ENCODE measurements around the gene MRPS18A. TPM values are rescaled to one million over a fixed set of nuclear protein-coding genes. Genes with fewer than 3 reads are reported as not detected.

Gene MRPS18A
- total and polyA plus RNA-seq, 2 of the 8 experiments (the other 6 are each of a cell fraction or from before 2014, with no cell fraction given): 48.3 to 121 TPM

DNA sequence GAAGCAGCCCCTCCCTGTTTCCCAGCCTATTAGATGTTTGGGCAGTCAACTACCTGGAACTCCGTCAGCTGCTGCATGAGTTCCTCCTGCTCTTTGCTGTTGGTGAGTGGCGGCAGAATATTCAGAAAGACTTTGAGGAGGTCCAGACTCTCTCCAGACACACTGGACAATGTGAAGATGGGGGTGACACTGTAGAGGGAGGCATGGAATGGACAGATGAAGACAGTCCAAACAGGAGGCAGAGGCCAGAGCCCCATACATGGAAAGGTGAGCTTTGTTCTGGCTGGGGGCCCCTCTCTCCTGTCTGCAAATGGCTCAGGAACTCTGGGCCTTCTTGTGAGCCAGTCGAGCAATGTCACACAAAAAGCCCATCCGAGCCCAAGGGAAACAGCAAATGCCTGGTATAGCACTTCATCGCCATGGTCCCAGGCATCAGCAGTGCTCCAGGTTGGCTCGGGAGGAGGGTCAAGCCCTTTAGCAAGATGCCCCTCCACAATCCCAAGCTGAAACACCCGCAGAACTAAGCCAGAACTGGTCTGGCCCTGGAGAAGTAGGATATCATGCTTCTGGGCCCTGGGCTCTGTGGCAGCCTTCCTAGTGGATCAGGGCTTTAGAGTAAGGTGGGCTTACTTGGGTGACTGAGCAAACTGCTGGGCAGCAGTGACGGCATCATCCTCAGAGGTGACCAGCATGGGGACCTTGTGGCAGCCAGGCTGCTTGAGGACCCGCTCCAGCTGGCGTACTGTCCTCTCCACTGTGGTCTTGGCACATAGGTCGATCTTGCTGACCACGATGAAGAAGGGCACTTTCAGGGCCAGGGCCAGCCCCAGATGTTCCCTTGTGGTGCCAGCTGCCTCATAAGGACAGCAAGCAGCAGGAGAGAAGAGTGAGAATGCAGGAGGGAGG lies 63.5 kb downstream of the MRPS18A start:
- Histone ChIP-seq H3K18ac (ENCODE audit: extremely low read depth, low read length) (no peak overlapping the region), H4K8ac (ENCODE audit: extremely low read depth, insufficient read depth, low read length) (no peak overlapping the region), H2AK5ac (ENCODE audit: low read depth, low read length) (no peak overlapping the region), H4K20me1 (replicated peaks in 1 of 2; ENCODE audit: control insufficient read depth in 1 of 2, insufficient read depth in 2 of 2, low read length in 2 of 2) (peaks cover 8 to 14% of the 10 kb centered on the region in 2 experiments), H3K27me3 (replicated peaks in 1 of 4; ENCODE audit: control insufficient read depth in 3 of 4, extremely low read depth in 1 of 4, insufficient read depth in 3 of 4, low read length in 3 of 4) (no peaks in the 10 kb centered on the region), H2BK120ac (replicated peaks; ENCODE audit: low read depth, low read length) (no peak overlapping the region), H2BK20ac (ENCODE audit: low read length) (no peak overlapping the region), H3K4me1 (replicated peaks in 1 of 4; ENCODE audit: control insufficient read depth in 3 of 4, insufficient read depth in 4 of 4, low read length in 3 of 4) (no peaks in the 10 kb centered on the region), H3K14ac (ENCODE audit: insufficient read length) (no peak overlapping the region), H3K9ac (replicated peaks in 1 of 4; ENCODE audit: extremely low read depth in 1 of 4, low read depth in 3 of 4, low read length in 3 of 4) (no peak overlapping the region), H4K5ac (ENCODE audit: insufficient read length, low read depth, low read length) (no peak overlapping the region), H2BK15ac (ENCODE audit: low read length) (no peak overlapping the region), H3K4ac (replicated peaks; ENCODE audit: insufficient read length, low read depth, low read length) (no peak overlapping the region), H3K36me3 (ENCODE audit: control insufficient read depth in 2 of 4, insufficient read depth in 4 of 4, low read length in 3 of 4) (peaks cover 36 to 71% (median 57%) of the 10 kb centered on the region in 4 experiments), H3K79me2 (ENCODE audit: control insufficient read depth in 1 of 2, insufficient read depth in 2 of 2, low read length in 2 of 2) (peaks cover 0 to 18% of the 10 kb centered on the region in 2 experiments; a peak in 2 of 4 replicates), H2BK12ac (ENCODE audit: low read depth, low read length) (no peak overlapping the region), H3K23me2 (ENCODE audit: low read depth, low read length) (peaks cover 3% of the 10 kb centered on the region), H4K91ac (replicated peaks; ENCODE audit: insufficient read length, low read length) (no peak overlapping the region), H3K23ac (ENCODE audit: insufficient read length) (no peak overlapping the region), H3K79me1 (ENCODE audit: low read depth, low read length) (peaks cover 8% of the 10 kb centered on the region), H2BK5ac (ENCODE audit: low read depth, low read length) (no peak overlapping the region), H3K56ac (replicated peaks; ENCODE audit: insufficient read length, low read depth, low read length) (no peak overlapping the region), H3K9me3 (ENCODE audit: insufficient read depth in 2 of 2, low read depth in 1 of 2, low read length in 1 of 2) (no peaks in the 10 kb centered on the region), H2AFZ (ENCODE audit: low read length) (no peak overlapping the region), H3K4me2 (ENCODE audit: insufficient read depth in 1 of 2, low read depth in 2 of 2, low read length in 2 of 2) (no peak overlapping the region), H3K27ac (ENCODE audit: low read depth, low read length) (no peak overlapping the region), H3K4me3 (ENCODE audit: extremely low read depth in 1 of 4, insufficient read depth in 2 of 4, low read depth in 3 of 4, low read length in 4 of 4) (no peak overlapping the region)
- TF ChIP-seq TAF1 (IDR thresholded peaks at IDR 0.05; ENCODE audit: low read depth, low read length) (no peak), CTCF (IDR thresholded peaks at IDR 0.05; ENCODE audit: control extremely low read depth in 1 of 3, insufficient read depth in 1 of 3, low read depth in 1 of 3, low read length in 3 of 3) (no peak), POLR2A (IDR thresholded peaks at IDR 0.05; ENCODE audit: control extremely low read depth in 1 of 2, low read depth in 2 of 2, low read length in 2 of 2) (peak in 1 of 2 experiments; percentile 7; a peak in 1 of 3 replicates), TCF12 (IDR thresholded peaks at IDR 0.05; ENCODE audit: low read depth, low read length) (no peak), CBX5 (IDR thresholded peaks at IDR 0.05; ENCODE audit: low read depth, low read length) (no peak)
- ChIA-PET CTCF (ENCODE audit: partially characterized antibody) (interaction anchor here (0.7 to 4.0 kb wide), 2 partner anchors 16 to 72 kb away, joined by 4 to 23 read pairs; no protein-coding TSS in a partner anchor), POLR2A (ENCODE audit: partially characterized antibody) (interaction anchor here (0.8 to 2.3 kb wide), 5 partner anchors 9 to 27 kb away, joined by 3 to 14 read pairs (median 5); no protein-coding TSS in a partner anchor)
- FAIRE-seq: no peak
- no peak for DNase-seq (ENCODE audit: low read depth in 1 of 2, low spot score in 2 of 2)
- WGBS, 2 experiments (ENCODE audit: extremely low coverage in 1 of 2, insufficient coverage in 1 of 2, insufficient read length in 1 of 2, insufficient replicate concordance in 2 of 2, low coverage in 1 of 2, low lambda C conversion rate in 2 of 2, missing lambda C conversion rate in 1 of 2): 92% methylated on average over 12 of the region's 12 CpGs; no CpG with 5 or more reads in 1 of the 2 experiments

Data from H1 (cell line).